ENCODE measurements around the gene TCF7L2. TPM values are rescaled to one million over a fixed set of nuclear protein-coding genes. Genes with fewer than 3 reads are reported as not detected.

TCF7L2 gene
- total RNA-seq, 2 experiments from 2014 or later: 1.3 to 8.5 TPM

DNA sequence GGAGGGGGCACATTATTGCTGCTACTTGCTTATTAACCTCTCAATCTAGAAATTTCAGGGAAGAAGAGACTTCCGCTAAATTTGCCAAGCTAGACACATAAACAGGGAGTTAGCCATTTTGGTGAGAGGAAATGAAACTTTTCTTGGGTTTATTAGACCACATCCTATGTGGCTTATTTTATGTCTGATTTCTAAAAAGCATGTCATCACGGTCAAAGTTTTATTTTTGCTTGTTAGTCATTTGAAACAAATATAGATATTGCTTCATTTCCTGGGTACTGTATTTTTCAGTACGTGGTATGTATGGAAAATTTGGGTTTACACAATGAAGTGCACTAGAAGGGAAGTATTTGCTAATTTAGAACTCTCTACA, 144.1 kb downstream of the TCF7L2 start:
- Histone ChIP-seq H3K79me2 (ENCODE audit: insufficient read depth, low read depth, low read length) (no peaks in the 10 kb centered on the region), H3K9me2 (ENCODE audit: insufficient read depth, low read length) (no peaks in the 10 kb centered on the region), H3K27ac (ENCODE audit: low read depth, low read length, poor library complexity, severe bottlenecking) (no peak overlapping the region), H2AFZ (ENCODE audit: low read length) (no peak overlapping the region), H3K36me3 (ENCODE audit: insufficient read depth, low read length) (no peaks in the 10 kb centered on the region), H3K9me3 (ENCODE audit: low read length) (no peaks in the 10 kb centered on the region), H3K4me3 (ENCODE audit: low read depth, low read length, poor library complexity, severe bottlenecking) (no peak overlapping the region), H3K4me1 (ENCODE audit: insufficient read depth, low read length, poor library complexity, severe bottlenecking) (no peaks in the 10 kb centered on the region), H3K4me2 (ENCODE audit: low read length) (no peak overlapping the region), H4K20me1 (ENCODE audit: insufficient read depth, low read length) (0 out of 2 replicates have a peak, but pooled peaks cover 3% of the 10 kb centered on the region)
- no TSS peak for BruUV-seq (replicated peaks)
- ChIA-PET CTCF (ENCODE audit: unreplicated experiment) (no interaction called here), POLR2A (interaction anchor here (0.6 to 1.0 kb wide), 2 partner anchors 39 to 435 kb away, joined by 3 to 4 read pairs; no protein-coding TSS in a partner anchor)
- intact Hi-C loops (cut with micrococcal nuclease; ENCODE audit: unreplicated experiment): no loop called here
- peak; percentile 5 for DNase-seq (ENCODE audit: low spot score)
- TF ChIP-seq CTCF (conservative IDR thresholded peaks at IDR 0.05; ENCODE audit: low read length) (no peak), EZH2phosphoT487 (IDR thresholded peaks at IDR 0.05; ENCODE audit: borderline replicate concordance, low read depth, low read length) (no peak)

DNA sequence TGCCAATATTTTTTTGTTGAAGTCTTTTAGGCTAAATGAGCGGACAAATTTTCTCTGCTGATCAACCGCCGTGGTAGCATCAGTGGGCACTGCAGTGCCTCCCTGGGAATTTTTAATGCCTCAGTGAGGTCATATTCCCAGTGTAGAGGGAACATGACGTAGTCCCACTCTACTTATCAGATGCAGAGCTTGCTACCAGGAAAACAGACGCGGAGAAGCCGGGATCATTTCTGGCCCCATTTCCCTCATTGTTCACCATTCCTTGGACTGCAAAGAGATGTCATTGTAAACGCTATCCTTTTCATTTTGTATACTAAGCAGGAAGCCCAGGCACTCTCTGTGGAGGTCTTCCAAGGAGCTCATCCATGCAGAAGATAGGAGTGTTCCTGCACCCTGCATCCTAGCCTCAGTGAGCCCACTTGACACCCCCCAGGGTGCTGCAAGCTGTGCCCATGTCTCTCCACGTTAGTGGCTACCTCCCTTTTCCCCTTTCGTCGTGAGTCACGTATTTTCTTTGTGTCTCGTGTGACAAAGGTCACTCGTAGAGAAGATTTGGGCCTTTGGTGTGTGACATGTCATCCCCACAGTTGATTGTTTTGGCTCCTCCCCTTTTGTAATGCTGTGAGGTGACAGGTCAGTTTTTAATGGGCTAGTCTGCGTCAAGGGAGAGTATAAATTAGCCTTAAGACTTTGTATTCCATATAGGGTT, 145.5 kb downstream of the TCF7L2 start:
- CTCF ChIA-PET (ENCODE audit: unreplicated experiment): no interaction called here
- no peaks in the 10 kb centered on the region for H3K79me2 ChIP-seq (ENCODE audit: insufficient read depth, low read depth, low read length)
- no TSS peak for BruUV-seq (replicated peaks)

More for the DNA sequence above, 145.5 kb downstream of the TCF7L2 start:
- intact Hi-C loops (cut with micrococcal nuclease; ENCODE audit: unreplicated experiment): no loop called here
- Histone ChIP-seq H3K4me1 (ENCODE audit: insufficient read depth, low read length, poor library complexity, severe bottlenecking) (no peaks in the 10 kb centered on the region), H2AFZ (ENCODE audit: low read length) (no peak overlapping the region), H3K4me3 (ENCODE audit: low read depth, low read length, poor library complexity, severe bottlenecking) (no peak overlapping the region), H3K9me2 (ENCODE audit: insufficient read depth, low read length) (no peaks in the 10 kb centered on the region), H4K20me1 (ENCODE audit: insufficient read depth, low read length) (0 out of 2 replicates have a peak, but pooled peaks cover 3% of the 10 kb centered on the region), H3K4me2 (ENCODE audit: low read length) (no peak overlapping the region), H3K36me3 (ENCODE audit: insufficient read depth, low read length) (no peaks in the 10 kb centered on the region), H3K9me3 (ENCODE audit: low read length) (no peaks in the 10 kb centered on the region), H3K27ac (ENCODE audit: low read depth, low read length, poor library complexity, severe bottlenecking) (no peak overlapping the region)
- no peak for DNase-seq (ENCODE audit: low spot score)
- TF ChIP-seq CTCF (conservative IDR thresholded peaks at IDR 0.05; ENCODE audit: low read length) (no peak), EZH2phosphoT487 (IDR thresholded peaks at IDR 0.05; ENCODE audit: borderline replicate concordance, low read depth, low read length) (no peak)
- POLR2A ChIA-PET: interaction anchor here (0.6 kb wide), 1 partner anchor 31 kb away, joined by 3 read pairs; no protein-coding TSS in a partner anchor
